ENCODE measurements around the gene SYP.

The SYP gene

GRCh38 chrX:49139713-49140112, 60.3 kb downstream of the SYP start:
- no peak for DNase-seq (ENCODE audit: low read depth)
- no peak overlapping the region for H3K4me3 ChIP-seq (ENCODE audit: low read depth, low read length)
- TF ChIP-seq CTCF (IDR thresholded peaks at IDR 0.05; ENCODE audit: low read depth, low read length, missing control alignments), result no peak

All from GM12864 (cell line).